HG02970 (cell line): ENCODE results near the gene ZNF516.
A peak's percentile ranks its signal among the peaks of the same experiment; 100 is the strongest.

Source experiments
- ATAC-seq: cut with Tn5 transposase; IDR thresholded peaks from one replicate; pipeline ENCODE4 v1.9.1; 2021; ENCODE audit warnings: mild to moderate bottlenecking, moderate library complexity, moderate number of reproducible peaks; ENCODE audit not compliant: unreplicated experiment, low FRiP score

Gene ZNF516

DNA sequence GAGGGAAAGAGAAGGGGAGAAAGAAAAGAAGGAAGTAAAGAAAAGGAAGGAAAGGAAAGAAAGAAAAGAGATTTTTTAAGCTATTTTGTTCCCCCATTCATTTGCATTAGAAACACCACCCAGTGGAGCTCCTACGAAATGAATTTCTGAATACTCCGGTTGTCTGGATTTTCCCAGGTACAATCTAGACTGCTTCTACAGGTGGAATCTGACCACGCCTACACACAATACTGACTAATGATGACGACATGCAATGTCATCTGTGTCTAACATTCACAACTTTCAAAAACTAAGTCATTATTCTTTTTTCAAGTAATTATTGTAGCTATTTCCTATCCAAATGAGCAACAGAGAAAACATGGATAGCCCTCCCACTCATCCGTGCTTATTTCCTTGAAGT, 121.7 kb downstream of the ZNF516 start:
- no peak for ATAC-seq

DNA sequence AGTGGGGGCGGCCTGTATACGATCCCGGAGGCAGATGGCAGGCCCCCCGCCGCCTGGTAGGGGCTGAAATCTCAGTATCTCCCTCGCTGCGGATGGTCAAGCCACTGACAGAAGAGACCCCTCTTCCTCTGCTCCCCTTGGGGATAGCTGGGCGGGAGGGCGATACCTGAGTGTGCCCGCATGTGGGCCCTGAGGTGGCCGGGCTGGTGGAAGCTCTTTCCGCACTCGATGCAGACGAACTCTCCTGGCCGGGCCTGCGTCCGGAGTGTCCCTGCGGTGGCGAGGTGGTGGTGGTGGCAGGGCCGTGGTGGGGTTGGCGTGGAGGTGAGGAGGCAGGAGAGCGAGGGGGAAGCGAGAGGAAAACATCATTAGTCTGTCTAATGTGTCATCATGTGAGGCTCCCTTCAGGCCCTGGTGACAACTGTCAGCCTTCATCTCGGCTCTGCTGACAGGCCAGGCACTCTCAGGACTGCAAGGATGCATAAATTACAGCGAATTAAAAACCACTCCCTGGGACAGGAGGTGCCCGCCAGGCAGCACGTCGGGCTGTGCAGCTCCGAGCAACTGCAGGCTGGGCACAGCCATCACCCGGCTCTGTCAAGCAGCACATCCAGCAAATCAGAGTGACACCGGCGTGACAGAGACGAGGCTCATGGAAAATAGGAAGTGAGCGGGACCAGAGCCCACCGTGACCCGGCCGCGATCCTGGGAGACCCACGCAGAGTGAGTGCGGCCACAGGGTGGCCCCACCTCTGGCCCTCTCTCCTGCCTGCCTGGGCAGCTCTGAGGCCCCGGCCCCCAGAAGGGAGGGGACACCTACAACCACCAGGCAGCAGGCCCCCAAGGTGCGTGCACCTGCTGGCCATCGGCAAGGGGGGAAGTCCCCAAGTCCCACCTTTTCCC, 123.5 kb downstream of the ZNF516 start:
- ATAC-seq = no peak

DNA sequence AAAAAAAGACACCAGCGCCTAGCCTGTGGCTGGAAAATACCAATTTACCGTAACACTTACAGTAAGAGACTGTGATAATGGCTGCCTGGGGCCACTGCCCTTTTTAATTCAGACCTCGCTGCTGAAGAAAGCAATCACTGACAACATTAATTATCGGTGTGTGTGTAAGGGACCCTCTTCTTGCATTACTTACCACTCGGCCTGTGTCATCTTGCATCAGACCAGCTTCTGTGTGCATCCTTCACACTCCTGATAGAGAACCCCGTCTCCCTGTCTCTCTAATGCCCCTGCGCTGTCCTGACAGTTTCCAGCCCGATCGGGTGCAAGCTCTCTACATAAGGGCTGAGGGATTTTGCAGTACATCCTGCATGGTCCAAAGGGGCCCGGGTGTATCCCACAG, 124.4 kb downstream of the ZNF516 start:
- no peak for ATAC-seq

DNA sequence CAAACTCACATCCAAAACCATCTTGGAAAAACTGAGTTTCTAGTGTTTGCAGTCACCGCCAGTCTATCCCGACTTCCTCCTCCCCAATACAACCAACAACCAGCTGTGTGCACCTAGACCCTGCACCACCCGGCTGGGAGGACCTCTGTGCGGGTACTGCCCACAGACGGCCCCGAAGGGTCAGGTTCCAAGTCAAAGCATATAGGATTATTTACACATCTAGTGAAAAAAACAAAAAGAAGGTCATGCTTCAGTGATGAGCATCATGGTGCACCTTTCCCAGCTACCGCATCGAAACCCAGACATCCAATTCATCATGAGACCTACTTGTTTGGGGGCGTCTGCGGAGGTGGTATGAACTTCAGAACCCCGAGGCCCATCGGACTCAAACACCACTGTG, 124.8 kb downstream of the ZNF516 start:
- ATAC-seq = no peak

DNA sequence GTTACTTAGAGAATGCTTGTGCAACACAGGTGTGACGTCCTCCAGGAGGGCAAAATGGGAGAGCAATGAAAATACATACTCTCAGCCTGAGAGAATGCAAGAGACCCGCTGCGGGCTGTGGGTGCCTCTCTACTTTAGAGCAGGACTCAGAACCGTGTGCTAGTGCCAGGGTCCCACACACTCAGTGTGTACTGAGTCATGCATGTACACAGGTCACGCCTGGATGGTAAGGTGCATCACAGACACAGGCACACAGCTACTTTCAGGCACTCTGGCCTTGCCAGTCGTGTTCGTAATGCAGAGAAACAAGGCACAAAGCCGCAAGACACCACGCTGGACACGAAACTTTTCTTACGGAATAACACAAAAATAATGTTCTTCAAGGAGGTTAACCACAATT, 125.3 kb downstream of the ZNF516 start:
- no peak for ATAC-seq

DNA sequence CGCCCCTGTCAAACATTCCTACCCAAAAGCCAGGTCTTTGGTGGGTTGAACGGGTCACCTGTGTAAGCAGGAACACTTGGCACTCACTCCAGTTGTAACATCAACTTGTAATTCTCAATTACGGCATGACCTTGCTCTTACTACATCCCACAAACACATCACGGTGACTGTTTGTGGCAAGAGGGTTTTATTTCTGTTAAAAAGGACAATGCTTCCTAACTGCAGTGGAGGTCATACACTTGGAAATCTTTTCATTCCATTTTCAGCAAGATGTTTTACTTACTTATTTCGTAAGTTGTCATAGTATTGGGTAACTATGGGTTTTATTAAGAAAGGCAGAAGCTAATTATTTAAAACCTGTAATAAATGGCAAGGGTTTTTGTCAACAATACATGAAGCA, 126.1 kb downstream of the ZNF516 start:
- no peak for ATAC-seq

DNA sequence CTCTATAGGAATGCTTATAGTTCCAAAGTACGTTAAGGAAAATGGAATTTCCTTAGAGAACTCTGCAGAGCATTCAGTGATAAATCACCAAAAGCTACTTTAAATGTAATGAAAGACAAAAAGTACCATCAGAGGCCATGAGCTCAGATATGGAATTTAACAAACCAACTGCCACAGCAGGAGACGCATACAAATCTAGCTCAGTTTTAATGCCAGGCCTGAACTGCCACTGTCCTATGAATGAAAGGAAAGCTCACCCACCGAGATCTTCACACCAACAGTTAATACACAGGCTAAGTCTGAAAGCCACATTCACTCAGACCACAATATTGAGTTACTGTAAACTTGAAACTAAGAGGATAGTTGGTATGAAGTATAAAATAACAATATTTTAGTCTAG, 126.8 kb downstream of the ZNF516 start:
- no peak for ATAC-seq

DNA sequence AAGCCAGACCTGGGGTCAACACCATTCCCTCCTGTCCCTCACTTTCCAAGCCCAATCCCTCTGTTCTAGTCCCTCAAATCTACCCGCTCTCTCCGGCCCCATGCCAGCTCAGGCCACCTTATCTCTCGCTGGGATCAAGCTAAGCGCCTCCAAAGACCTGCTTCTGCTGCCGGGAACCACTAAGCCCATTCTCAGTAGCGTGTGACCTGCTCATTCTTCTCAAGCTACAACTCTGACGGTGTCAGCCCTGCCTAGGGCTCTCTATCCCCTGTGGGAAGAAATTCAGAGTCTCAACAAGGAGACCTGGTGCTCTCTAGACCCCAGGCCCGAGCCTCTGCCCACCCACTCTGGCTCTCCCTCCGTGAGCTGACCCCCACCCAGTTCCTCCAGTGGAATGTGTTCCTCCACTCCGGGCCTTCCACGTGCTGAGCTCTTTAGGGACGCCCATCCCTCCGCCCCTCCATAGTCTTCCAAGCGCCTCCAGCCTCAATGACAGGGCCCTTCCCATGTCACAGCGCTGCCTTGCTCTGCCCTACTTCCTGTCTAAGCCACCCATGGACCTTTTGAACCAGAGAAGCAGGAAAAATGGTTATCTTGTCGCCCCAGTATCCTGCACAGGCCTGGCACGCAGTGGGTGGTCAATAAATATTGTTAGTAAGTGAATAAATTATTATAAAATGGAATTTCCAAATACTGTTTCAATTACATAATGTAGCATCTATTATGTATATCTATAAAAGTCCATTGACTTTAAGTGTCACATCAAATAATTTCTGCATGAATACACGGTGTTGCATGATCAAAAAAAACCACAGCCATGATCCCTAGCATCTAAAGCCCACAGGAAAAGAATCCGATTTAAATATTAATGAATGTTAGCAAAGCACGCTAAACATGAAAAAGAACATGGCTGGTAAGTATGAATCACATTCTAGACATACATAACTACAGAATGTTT, 127.6 kb downstream of the ZNF516 start:
- ATAC-seq = no peak

DNA sequence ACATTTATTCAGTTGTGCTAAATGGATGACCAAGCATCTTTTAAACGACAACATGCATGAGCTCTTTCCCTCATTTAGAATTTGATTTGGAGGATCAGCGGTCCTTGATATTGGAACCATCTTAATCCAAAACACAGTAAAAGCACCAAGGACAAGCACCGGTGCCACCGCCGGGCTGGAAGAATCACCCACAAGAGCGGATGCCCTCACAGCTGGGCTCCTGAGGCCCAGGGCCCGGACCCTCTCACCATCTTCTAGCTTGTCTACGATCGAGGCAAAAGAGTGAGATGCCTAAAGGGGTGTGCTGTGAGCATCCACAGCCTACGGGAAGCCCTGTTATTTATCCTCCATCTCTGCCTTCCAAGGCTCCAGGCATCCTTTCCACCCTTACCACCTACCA, 129.5 kb downstream of the ZNF516 start:
- ATAC-seq = no peak

DNA sequence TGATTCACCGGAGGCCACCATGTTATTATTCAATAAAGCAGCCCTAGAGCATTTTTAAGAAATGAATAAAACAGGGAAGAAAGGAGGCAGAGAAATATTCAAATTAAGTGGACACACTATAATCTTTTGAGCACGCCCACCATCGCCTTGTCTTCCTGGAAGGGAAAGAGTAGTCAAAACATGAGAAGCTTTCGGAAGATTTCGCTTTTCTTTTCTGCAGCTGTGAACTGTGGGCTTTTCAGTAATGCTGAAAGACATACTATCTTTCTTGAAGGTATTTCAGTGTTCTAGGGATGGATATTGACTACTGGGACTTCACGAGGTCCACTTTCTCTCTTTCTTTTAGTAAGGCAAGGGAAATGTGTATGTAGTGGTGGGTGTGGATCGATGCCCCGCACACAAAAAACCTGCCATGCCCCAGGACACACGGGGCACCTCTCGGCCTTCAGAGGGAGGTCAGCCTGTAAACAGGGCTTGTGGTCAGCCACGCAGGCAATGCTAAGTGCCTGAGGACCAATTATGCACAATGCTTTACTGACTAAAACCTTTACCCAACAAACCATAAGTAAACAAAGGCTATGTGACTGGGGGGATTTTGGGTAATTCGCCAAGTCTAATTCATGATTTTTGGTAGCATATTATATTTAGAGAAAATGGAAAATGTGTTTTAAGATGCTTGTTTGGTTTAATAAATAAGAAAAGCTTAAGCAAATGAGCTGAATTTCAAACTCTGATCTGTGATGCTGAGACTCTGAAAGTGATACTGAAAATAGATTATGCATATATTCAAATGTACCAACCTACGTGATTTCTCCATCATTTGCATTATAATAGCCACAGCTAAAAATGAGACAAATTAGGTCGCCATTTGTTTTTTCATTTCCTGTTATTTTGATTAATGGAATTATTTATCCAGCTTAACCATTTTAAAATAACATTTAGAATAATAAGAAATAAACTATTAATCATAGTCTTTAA, 130.5 kb downstream of the ZNF516 start:
- peak; percentile 80 for ATAC-seq

DNA sequence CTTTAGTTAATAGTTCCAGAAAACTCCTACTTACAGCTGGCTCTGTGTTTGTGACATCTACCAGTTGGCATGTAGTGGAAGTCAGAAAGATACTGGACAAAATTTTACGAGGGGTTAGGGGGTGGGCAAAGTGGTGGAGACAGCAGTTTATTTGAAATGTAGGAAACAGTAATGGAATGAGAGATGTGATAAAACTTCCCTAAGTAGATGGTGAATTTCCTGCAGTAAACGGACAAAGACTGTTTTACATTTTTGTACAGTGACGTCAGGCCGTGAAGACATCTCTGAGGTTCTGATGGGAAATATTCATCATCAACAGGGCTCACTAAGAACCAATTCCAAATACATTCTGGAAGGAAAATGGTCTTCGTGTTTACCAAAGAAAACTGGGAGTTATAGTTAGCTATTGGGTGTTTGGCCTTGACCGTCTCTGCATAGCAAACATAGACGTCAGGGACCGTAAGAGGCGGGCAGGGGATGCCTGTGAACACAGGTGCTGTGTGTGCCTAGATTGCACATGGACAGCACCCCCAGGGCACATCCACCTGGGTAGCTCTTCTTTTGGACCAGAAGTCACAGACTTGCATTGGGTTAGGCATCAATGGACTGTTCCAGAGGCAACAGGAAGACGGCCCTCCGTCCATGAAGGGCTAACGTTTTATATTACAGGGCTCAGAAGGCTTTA, 131.5 kb downstream of the ZNF516 start:
- ATAC-seq = no peak

DNA sequence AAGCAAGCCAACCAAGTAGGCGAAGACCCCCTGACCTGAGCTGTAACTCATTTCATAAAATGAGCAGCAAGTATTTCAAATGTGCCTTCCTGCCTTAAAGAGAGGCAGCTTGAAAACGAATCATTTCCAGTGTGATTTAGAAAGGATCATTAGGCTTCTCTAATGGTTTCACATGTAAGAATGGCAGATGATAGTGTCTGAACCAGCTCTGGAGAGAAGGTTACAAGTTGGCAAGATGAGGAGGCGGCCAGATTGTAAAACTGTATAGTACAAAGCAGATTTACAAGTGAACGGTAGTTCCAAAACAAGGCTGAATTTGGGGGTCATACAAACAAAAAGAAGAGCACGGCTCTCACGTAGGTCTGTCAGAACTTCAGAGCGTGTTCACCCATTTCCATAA, 132.4 kb downstream of the ZNF516 start:
- ATAC-seq = no peak

DNA sequence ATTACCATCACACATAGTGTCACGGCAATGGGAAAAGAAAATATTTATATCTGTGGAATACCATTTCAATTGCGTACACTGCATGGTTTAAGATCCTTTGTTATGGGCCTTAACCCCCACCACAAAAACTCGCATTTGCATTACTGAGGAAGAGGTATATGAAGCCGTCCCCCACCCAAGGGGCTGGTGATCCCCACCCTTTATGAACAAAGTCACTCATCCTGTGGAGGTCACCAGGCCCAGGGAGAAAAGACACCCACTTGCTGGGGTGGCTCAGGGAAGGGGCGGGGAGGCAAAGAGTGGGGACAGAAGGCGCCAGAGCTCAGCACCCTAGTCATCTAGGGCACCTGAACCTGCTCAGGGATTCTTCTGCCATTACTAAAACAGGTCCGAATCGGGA, 133.8 kb downstream of the ZNF516 start:
- no peak for ATAC-seq

DNA sequence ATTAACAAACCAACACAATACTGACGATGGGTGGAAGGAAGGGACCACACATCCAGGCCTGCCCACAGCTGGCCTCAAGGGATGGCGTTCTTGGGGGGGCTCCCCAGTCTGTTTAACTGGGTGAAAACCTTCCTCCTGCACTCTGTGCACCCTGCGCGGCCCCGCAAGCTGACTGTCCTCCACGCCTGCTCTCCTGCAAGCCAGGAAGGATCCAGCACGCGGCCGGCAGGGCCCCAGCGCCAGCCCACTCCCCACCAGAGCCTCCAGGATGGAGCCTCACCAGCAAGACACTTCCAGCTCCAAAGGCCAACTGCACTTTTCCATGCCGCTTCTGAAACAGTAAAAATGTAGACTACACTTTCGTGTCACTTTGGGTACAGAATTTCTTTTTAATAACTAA, 135.1 kb downstream of the ZNF516 start:
- ATAC-seq = no peak

DNA sequence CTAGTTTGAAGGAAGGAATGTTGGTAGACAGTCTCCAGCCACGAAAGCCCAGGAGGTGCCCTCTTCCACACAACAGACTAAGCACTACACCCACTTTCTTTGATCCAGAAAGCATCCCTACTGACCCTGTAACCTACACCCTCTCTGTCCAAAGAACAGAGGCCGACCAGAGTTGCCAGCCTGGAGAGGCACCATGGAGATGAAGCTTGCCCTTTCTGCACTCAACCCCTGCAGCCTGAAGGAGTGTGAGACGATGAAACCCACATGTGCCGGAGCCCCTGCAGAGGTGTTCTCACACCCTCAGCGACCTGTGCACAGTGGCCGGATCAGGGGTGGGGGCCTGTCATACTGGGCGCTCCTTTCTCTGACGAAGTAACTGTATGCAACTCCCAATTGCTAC, 136.3 kb downstream of the ZNF516 start:
- ATAC-seq = no peak

DNA sequence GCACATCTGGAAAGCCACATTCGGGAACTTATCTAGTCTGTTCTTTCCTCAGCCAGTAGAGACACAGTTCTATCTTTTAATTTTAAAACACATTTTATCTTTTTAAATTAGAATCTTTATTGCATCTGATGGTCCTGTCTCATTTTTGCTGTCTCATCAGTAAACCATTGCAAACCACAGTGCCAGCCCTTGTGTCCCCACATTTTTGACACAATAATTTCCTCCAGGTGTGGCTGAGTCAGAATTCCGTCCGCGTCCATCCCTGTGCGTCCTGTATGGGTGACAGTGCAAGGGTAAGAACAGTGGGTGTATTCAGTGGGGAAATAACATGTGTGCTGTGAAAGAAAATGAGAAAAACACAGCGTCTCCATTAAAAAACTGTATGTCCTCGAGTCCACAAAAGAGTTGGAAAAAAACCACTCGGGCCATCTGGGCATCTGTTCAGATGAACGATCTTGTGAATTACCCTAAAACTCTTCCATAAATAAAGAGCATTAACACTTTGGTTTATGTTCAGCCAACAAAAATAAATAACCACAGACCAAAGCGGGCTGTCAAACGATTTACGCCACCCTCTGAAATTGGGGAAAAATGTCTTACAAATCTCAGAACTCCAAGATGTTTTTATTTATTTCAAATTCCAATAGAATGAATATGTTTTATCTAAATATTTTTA, 137.3 kb downstream of the ZNF516 start:
- no peak for ATAC-seq

DNA sequence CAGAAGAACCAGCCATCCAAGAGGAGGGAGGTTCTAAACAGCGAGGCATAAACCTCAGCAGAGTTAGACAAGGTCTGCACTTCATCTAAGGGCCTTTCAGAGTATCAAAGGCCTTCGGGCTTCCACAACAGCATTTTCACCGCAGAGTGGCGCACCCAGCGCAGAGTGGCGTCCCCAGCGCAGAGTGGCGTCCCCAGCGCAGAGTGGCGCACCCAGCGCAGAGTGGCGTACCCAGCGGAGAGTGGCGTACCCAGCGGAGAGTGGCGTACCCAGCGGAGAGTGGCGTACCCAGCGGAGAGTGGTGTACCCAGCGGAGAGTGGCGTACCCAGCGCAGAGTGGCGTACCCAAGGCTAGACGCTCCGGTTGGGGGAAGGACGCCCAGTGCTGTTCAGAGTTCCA, 137.9 kb downstream of the ZNF516 start:
- ATAC-seq = no peak

DNA sequence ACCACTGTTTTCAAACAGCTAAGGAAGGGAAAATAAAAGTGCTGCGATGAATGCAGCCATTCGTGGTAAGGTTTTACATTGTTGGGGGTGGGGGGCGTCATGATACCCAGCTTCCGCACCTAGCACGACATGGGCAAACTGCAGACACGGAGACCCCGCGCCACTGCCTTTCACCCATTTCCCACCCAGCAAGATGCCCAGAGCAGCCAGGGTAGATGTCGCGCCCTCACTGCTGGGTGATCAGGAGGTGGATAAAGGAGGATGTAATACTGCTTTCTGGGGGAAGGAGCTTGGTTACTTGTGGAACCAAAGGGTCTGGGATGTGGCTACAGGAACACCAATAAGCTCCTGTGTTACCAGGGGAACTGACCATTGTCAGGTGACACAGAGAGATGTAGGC, 138.4 kb downstream of the ZNF516 start:
- no peak for ATAC-seq

DNA sequence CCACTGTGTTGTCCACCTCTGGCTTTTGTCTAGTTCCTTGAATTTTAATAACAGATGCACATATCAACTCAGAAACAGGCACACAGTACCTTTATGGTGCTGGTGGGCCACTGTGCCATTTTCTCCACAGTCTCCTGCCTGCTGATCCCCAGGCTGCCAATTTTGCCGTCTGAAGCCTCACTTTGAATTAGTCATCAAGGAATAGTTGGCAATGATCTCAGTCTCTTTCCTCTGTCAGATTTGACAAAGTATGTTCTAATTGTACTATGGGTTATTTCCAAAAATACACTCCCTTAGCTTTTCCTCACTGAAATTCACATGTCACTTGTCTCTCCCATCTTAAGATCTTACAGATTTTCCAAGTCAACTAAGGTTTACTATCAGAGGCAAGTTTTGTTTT, 140.7 kb downstream of the ZNF516 start:
- no peak for ATAC-seq
